ENCODE measurements around the gene GALE.
A peak's percentile ranks its signal among the peaks of the same experiment; 100 is the strongest.
"Not testable (repeated sequence)": the region's sequence is repeated elsewhere in the genome, so short reads cannot be mapped to it uniquely, and the experiment has no call there.

The GALE gene

DNA sequence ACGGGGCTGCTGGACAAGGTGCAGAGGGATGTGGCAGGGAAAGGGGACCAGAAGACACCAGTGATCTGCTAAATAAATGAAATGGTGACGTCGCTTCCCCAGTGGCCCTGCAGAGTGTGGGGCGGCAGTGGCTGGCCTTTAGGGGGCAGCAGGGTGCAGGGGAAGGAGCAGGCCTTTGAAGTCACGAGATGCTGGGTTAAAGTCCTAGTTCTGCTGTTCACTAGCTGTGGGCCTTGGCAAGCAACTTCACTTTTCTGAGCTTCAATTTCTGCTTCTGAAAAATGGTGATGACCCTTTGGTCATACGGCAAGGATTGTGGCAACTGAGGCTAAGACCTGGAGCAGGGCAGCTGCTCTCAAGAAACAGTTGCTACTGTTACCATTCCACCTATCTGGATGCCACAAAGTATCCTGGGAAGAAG, 9.2 kb upstream of the GALE start:
- peak; percentile 66 to 74 (median 71) for DNase-seq (ENCODE audit: low read depth in 3 of 3)

DNA sequence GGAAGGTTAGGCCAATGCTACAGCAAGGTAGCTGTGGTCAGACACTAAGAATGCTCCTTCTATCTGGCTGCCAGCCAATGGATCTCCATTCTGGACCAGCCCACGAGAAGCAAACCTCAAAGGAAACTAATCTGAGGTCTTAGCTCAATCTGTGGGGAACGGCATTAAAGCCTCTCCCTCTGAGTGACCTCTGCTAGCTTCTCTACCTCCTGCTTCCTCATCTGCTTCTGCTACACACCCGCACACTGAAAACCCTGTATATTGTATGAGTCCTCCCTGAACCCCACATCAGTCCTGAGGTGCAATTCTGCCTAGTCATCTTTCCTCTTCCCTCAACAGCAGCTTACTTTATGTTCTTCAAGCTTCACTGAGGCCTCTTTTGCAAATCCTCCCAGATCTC, 6.9 kb upstream of the GALE start:
- DNase-seq (ENCODE audit: low read depth in 3 of 3) = no peak

- no peak for DNase-seq (ENCODE audit: low read depth in 3 of 3)
These were observed 5.7 kb upstream of the GALE start for GRCh38 chr1:23806280-23806679.

- no peak for DNase-seq (ENCODE audit: low read depth in 3 of 3)
These were observed 4.5 kb upstream of the GALE start for GRCh38 chr1:23805025-23805424.

DNA sequence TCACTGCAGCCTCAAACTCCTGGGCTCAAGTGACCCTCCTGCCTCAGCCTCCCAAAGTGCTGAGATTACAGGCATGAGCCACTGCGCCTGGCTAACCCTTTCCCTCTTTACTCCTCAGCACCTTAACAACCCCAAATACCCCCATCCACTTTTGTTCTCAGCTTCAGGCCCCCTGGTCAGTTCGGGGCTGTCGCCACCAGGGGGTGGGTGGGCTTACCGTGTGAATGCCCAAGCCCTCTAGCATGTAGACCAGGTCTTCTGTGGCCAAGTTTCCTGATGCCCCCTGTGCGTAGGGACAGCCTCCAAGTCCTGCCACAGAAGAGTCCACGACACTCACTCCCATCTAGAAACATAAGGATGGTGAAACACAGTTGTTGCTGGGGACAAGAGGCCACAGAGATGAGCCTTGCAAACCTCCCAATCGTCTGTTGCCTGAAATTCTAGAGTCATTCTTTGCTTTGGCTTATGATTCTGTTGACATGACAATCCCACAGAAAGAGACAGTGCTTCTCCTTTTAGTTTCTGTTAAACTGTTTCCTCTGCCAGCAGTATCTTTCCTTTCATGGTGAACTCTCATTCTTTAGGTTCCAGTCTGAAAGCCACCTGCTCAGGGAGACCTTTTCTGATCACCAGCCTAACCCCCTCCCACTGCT, 3.8 kb upstream of the GALE start:
- DNase-seq (ENCODE audit: low read depth in 3 of 3) = no peak

DNA sequence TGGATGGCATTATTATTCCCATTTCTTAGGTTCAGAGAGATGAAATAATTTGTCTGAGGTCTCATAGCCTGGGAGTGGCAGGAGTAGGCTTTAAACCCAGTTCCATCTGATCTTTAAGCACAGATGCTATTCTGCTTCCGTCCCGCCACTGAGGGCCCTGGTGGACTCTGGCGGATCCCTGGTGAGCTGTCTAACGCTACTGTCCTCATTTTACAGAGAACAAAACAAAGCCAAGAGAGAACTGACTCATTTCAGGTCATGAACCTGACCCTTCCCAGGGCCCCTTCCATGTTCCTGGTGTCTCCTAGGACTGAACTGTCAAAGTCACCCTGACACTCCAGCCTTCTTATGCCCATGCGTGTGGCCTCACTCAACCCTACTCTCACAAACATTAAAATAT, 3.1 kb upstream of the GALE start:
- DNase-seq (ENCODE audit: low read depth in 3 of 3) = no peak

DNA sequence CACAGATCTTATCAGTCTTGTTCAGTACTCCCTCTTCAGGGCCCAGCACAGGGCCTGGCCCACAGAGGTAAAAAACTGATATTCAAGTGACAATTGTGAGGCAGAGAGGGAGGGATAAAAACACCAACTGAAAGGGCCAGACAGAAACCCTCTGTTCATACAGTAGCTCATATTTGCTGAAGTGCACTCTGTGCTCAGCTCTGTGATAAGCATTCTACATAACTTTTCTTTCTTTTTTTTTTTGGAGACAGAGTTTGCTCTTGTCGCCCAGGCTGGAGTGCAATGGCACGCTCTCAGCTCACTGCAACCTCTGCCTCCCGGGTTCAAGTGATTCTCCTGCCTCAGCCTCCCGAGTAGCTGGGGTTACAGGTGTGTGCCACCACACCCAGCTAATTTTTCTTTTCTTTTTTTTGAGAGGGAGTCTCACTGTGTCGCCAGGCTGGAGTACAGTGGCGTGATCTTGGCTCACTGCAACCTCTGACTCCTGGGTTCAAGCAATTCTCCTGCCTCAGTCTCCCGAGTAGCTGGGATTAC, 2.3 kb upstream of the GALE start:
- not testable (repeated sequence) for DNase-seq (ENCODE audit: low read depth in 3 of 3)

DNA sequence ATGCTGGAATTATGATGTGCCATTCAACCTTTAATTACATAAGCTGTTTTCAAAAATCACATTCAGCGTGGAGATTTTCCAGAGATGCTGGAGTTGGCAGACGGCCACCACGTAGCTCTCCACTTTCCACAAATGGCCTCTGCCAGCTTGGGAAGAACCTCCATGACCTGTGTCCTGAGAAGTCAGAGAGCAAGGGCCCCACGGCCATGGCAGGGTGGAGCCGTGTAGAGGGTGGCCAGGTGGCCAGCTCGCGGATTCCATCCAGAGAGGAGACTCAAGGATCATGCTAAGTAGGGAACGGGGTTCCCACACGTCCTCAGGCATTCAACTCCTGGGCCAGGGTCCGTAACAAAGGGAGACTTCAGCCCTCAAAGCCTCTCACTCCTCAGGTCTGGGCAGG, 1.3 kb upstream of the GALE start:
- no peak for DNase-seq (ENCODE audit: low read depth in 3 of 3)

DNA sequence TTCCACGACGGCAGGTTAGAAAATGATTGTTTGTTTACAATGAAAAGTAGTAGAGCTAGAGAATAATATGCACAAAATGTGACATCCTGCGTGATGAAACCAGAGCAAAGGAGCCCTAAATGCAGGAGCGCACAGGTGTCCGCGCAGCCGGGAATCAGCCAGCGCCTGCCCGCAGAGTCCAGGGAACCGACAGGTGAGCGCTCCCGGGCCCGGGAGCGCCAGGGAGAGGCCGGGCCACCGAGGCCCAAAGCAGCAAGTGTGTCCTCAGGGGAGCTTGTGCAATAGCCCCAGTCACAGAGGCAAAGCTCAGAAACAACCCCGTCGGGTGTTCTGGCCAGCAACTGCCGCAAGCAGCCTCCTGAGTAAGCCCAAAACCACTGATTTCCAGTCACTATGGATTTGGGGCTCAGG, 789 bp upstream of the GALE start:
- DNase-seq (ENCODE audit: low read depth in 3 of 3) = no peak

DNA sequence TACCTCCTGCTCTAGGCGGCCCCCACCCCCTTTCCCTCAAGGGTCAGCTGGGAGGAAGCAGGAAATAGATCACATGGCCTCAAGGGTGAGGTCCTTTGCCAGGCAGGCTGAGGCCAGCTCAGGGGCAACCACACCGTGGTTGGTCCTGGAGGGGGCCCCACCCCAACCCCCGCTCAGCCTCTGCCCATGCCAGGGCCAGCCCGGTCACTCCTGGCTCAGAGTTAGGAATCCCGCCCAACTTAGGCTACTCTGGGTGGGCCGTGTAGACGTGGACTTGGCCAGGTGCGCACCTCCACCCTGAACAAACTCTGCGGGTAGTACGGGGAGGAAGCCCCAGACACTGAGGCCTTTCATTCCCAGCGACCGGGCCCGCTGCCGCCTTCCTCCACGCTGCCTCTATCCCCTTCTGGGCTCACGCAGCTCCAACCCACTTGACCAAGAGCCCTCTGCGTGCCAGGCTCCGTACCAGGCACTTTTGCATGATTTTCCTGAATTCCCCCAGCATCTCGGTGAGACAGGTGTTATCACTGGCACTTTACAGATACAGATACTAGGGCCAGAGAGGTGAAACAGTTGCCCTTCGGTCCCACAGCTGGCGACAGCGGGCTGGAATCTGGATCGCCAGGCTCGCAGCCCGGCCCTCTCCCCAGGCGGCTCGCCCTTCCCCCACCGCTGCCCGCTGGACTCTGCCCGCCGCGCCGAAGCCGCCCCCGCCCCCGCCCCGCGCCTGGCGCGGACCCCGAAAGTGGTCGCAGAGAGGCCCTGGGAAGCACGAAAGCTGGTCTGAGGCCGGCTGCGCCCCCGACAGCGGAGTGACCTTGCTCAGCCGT, 769 bp downstream of the GALE start:
- no peak for DNase-seq (ENCODE audit: low read depth in 3 of 3)

- DNase-seq (ENCODE audit: low read depth in 3 of 3) = peak in 1 of 3 experiments; percentile 34
These were observed 1.3 kb downstream of the GALE start for GRCh38 chr1:23799255-23799569.

DNA sequence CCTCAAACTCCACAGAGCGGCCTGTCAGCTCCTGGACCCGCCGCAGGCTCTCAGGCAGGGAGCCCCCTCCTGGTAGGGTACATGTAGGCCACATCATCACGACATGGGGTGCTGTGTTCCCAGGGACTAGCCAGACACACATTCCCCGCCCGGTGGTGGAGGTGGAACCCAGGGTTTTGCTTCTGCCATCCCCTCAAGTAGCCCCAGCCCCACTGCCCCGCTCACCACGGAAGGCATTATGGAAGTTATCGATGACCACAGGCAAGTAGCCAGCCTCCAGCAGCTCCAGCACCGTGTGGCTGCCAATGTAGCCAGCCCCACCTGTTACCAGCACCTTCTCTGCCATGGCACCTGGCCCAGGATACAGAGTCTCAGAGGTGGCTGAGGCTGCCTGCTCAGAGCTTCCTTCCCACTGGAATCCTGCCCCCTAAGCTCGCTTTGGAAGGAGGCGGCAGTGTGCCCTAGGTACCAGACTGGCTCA, 1.9 kb downstream of the GALE start:
- DNase-seq (ENCODE audit: low read depth in 3 of 3) = no peak

DNA sequence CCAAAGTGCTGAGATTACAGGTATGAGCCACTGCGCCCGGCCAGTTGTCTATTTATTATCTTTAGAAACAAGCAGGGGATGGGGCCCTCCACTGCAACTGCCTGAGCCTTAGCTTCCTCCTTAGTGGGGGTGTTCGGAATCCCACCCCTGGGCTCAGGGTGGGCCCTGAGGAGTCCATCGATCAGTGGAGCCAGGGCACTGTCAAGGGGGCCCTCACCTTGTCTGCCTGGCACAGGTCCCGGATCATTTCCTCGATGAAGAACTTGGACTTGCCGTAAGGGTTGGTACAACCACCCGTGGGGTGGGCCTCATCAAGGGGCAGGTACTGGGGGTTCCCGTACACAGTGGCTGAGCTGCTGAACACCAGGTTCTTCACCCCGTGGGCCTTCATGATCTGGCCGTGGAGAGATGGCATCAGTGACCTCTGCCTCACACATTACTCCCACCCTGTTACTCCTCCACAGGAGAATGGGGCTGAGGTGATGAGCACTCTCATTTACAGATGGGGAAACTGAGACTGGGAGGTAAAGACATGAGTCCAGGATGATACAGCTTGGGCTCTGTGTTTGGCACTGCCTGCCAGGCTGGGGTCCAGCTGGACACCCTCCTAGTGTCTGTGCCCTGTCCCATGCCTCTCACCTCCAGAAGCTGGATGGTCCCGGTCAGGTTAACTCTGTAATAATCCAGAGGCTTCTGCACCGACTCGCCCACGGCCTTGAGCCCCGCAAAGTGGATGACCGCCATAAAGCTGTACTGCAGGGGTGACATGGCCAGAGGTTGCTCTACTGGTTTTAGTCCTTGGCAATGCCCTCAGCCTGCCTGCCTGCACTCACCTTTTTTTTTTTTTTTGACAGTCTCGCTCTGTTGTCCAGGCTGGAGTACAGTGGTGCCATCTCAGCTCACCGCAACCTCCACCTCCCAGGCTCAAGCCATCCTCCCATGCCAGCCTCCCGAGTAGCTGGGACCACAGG, 2.8 kb downstream of the GALE start:
- DNase-seq (ENCODE audit: low read depth in 3 of 3) = no peak

DNA sequence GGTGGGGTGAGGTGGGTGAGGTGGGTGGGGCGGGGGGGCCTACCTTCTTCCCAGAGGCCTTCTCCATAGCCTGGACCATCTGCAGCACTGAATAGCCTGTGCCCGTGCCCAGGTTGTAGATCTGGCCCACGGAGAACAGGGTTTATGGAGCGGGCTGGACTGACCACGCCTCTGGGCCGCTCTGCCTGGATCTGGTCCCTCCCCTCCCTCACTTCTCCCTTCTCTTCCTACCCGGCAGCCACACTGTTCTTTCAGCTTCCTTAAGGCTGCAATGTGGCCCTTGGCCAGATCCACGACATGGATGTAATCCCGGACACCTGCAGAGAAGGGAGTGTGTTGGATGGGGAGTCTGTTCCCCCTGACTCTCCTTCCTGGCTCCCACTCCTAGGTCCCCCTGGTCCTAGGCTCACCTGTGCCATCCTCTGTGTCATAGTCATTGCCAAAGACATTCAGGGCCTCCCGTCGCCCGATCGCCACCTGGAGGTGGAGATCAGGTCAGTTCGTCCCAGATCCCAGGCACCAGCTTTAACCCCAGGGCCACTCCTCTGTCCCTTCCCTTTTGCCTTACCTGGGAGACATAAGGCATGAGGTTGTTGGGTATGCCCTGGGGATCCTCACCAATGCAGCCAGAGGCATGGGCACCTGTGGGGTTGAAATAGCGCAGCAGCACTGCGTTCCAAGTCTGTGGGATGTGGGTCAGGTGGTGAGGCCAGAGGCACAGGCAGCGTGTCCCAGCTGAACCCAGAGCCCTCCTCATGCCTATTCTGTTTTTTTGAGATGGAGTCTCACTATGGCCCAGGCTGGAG, 3.9 kb downstream of the GALE start:
- DNase-seq (ENCODE audit: low read depth in 3 of 3) = no peak

DNA sequence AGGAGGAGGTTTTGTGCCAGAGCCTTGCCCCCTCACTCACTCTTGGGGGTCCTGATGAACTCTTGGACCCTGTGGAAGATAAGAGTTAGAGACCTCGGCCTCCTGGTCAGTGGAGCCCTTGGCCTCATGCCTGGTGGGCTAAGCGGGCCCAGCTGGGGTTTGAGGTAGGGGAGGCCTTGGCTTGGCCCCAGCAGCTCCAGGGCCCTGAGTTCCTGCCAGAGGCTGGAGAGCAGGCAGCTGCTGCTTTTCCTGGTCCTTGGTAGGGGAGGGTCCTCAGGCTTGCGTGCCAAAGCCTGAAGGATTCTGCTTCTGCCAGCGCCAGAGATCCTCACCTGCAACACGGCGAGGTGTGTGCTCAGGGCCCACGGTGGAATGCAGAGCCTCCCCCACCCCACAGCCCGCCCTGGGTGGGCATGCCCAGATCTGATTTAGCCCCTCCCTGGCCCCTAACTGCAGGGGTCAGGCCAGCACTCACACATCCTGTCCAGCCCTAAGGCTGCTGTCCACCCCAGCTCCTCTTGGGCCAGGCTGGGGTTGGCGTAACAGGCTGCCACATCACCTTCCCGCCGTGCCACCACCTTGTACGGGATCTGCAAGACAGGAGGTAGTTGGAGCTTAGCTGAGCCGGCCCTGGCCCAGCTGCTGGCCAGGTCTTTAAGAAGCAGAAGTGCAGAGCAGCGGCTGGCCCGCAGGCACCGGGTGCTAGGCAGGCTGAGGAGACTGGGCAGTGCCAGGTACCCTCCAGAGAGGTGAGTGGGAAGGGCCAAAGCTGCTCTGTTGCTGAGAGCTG, 4.7 kb downstream of the GALE start:
- DNase-seq (ENCODE audit: low read depth in 3 of 3) = no peak

DNA sequence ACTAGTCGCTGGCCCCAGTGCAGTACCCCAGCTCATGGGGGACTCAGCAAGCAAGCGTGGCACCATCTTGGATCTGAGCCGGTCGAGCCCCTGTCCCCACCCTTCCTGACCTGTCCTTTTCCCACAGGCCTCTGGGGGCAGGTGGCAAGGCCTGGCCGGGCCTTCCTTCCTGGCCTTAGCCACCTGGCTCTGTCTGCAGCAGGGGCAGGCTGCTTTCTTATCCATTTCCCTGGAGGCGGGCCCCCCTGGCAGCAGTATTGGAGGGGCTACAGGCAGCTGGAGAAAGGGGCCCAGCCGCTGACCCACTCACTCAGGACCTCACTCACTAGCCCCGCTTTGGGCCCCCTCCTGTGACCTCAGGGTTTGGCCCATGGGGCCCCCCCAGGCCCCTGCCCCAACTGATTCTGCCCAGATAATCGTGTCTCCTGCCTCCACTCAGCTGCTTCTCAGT, 5.8 kb downstream of the GALE start:
- not testable (repeated sequence) for DNase-seq (ENCODE audit: low read depth in 3 of 3)

GRCh38 chr1:23793861-23794731, 6.5 kb downstream of the GALE start:
- no peak for DNase-seq (ENCODE audit: low read depth in 3 of 3)

DNA sequence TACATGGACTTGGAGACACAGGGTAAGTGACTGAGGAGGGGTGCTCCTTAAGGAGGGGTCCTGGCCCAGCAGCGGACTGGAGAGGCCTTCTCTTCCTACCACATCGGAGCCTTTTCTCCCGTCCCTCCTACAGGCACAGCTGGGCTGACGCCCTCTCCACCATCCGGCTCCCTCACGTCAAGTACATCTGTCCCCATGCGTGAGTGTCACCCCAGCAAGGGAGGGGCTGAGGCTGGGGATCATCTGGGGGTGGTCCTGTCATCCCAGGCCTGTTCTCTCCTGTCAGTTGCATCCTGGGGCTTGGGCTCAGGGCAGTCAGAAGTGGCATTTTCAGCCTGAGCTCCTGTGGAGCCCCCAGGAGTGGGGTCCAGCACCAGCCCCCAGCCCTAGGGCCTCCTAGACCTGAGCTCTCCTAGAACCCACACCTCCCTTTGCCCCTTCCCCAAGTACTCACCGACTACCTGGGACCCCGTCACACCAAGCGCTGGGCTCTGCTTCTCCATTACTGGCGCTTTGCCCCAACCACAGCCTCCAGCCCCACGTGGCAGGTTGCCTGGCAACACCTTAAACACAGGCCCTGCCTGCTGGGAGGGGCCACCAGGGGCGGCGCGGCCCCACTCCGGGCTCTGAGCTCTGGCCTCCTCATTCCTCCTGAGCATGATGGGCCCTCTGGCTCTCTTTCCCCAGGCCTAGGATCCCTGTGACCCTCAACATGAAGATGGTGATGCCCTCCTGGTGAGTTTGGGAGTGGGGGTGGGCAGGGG, 7.4 kb downstream of the GALE start:
- no peak for DNase-seq (ENCODE audit: low read depth in 3 of 3)
